GM19463 (cell line): Measurements from ENCODE around the gene RAB1A.
"Not testable (repeated sequence)": the region's sequence is repeated elsewhere in the genome, so short reads cannot be mapped to it uniquely, and the experiment has no call there.

Source experiments
- ATAC-seq: cut with Tn5 transposase; IDR thresholded peaks from one replicate; pipeline ENCODE4 v1.9.1; 2021; ENCODE audit warnings: mild to moderate bottlenecking, moderate library complexity; ENCODE audit not compliant: unreplicated experiment

RAB1A gene

DNA sequence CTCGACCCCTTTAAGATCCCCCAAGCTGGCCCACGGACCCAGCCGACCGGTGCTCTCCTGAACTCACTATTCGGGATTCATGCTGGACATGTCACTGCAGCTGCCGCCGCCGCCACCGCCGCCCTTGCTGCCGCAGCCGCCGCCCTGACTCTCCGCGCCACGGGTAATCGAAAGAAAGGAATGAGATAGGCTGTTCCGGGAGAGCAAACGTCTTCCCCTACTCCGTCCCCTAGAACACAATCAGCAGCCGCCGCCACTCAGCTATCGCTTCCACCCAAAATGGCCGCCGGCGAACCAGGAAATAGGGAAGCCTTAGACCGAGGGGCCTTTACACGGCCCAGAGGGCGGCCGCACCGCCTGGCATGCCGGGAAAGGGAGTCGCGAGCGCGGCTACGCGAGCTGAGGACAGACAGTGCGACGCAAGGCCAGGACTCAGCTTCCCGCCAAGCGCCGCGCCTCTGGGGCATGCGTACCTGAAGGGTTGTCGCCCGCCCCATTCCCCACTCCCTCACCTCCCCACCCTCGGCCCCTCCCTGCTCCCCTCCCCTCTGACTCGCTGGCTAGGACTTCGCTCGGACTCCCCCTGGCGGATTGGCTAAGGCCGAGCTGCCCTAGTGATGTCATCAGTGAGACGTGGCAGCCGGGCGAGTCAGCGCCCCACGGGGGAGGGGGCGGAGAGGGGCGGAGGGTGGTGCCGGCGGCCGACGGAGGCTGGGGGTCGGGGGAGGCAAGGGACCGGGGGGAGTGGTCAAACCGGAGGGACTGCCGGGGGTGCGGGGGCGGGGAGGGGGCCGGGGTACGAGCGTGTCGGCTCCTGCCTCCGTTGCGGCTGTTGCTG is at the start of gene RAB1A:
RAB1A (minus strand) TSS at position 281 of the 838 bp plus-strand sequence; CDS start at position 90, 191 bp downstream.
- peak; percentile 95 for ATAC-seq

DNA sequence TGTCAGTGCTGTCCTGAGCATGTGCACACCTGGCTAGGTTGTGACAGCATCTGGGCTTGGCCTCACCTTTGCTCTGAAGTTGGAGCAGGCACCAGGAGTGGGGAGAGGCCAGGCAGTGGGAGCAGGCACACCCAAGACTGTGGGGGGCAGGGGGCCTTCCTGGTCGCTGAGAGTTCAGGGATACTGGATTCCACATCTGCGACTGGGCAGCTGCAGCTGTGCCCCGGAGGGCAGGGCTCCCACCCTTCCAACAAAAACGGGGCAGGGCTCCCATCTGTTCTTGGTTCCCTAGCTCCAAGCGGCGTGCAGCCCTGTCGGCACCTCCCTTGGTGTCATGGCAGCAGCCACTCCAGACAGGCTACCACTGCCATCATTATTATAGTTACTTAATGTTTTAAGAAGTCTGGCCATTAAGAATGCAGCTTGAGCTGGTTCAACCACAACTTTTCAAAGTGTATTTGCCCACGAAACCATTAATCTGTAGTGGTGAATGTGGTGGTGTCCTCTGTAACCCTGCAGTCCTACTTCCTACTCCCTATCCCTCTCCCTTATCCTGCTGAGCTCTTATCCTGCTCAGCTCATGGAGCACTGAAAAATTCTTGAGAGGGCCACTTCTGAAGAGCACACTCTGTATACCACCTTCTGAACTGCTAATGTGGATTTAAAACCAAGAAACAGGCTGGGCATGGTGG is 48.0 kb upstream of the RAB1A start:
- no peak for ATAC-seq

DNA sequence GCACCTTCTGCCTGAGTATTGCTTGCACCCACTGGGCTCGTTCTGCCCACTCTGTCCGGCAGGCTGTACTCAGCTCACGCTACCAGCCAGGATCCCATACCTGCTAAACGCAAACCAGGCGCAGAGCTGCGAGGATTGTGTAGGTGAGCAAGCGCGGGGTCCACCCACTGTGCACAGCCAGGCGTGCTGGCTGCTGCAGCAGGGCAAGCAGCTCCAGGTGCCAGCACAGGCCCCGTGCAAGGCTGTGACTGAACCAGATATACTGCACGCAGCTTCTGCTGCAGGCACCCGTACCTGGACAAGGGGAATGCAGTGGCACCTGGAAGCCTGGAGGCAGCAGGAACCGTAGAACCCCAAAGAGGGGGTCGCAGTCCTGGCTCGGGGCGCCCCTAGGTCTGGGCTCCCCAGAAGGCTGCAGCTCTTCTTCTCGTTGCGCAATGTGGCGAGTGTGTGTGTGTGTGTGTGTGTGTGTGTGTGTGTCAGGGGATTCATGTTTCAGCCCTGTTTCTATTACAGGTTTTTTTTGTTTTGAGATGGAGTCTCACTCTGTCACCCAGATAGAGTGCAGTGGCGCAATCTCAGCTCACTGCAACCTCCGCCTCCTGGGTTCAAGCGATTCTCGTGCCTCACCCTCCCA is 46.1 kb upstream of the RAB1A start:
- no peak for ATAC-seq

DNA sequence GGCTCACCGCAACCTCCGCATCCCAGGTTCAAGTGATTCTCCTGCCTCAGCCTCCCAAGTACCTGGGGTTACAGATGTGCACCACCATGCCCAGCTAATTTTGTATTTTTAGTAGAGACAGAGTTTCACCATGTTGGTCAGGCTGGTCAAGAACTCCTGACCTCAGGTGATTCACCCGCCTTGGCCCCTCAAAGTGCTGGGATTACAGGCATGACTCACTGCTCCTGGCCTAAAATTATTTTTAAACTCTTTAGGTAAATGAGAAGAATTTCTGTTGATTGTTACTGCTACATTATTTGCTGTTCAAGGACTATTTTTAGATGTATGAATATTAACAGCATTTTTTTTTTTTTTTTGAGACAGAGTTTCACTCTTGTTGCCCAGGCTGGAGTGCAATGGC is 44.1 kb upstream of the RAB1A start:
- not testable (repeated sequence) for ATAC-seq

DNA sequence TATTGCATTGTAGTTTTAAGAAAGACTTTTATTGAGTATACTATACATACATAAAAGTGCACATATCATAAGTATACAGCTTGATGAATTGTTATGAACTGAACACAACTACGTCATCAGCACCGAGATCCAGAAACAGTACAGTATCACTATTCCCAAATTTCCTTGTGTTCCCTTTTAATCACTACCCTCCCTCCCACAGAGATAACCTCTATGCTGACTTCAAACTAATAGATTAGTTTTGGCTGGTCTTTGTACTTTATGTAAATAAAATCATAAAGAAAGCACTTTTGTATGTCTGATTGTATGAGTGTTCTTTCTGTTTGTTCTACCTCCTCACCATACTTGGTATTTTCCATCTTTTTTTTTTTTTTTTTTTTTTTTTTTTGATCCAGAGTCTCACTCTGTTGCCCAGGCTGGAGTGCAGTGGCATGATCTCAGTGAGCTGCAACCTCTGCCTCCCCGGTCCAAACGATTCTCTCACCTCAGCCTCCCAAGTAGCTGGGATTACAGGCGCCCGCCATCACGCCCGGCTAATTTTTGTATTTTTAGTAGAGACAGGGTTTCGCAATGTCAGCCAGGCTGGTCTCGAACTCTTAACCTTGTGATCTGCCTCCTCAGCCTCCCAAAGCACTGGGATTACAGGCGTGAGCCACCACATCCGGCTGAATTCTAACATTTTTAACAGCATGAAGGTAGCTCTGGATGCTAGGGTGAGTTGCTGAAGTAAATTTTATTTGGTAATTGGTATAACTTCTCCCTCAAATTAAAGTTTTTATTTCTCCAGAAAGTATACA is 43.3 kb upstream of the RAB1A start:
- ATAC-seq = no peak

DNA sequence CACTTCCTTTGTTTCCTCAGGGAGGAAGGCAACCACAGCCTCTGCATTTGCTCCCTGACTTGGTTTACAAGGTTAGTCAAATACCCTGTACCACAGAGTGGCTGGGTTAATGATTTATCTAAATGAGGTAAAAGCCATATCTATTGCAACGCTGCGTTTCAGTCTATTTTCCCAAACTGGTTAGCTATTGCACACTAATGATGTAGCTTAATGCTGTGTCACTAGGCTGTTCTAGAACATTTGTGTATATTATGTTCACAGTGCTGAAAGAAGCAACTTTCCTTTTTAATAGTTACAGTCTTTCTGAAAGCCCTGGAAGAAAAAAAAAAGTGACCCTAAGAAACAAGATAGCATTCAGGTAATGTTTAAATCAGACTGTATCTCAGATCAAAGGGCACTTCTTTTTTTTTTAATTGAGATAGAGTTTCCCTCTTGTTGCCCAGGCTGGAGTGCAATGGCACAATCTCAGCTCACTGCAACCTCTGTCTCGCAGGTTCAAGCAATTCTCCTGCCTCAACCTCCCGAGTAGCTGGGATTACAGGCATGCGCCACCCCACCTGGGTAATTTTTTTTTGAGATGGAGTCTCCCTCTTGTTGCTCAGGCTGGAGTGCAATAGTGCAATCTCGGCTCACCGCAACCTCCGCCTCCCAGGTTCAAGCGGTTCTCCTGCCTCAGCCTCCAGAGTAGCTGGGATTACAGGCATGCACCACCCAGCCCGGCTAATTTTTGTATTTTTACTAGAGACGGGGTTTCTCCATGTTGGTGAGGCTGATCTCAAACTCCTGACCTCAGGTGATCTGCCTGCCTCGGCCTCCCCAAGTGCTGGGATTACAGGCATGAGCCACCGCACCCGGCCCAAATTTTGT is 40.9 kb upstream of the RAB1A start:
- not testable (repeated sequence) for ATAC-seq

DNA sequence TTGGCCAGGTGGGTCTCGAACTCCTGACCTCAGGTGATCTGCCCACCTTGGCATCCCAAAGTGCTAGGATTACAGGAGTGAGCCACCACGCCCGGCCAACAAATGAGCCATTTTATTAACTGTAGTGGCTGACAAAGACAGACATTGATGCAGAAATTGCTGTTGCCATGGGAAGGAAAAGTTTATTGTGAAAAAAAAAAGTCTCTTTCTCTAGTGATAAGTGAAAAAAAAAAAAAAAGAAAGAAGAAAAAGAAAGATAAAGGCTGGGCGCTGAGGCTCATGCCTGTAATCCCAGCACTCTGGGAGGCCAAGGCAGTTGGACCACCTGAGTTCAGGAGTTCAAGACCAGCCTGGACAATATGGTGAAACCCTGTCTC is 39.8 kb upstream of the RAB1A start:
- ATAC-seq = no peak

DNA sequence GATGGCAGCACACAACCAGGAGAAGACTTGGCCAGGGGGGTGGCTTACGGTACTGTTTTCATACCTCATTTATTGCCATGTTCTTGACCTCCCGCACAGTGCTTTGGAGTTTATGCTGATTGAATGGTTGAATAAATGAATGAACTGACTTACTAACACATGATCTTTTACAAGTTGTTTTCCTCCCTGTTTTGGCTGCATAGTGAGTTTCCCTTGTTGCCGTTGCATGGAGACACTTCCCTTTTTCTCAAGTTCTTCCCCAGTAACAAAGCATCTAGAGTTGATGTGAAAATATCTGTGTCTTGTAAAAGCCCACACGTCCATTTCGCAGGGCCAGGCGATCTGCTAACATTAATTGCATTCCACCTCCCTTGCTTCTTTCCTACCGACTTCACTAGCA is 35.7 kb upstream of the RAB1A start:
- ATAC-seq = no peak

DNA sequence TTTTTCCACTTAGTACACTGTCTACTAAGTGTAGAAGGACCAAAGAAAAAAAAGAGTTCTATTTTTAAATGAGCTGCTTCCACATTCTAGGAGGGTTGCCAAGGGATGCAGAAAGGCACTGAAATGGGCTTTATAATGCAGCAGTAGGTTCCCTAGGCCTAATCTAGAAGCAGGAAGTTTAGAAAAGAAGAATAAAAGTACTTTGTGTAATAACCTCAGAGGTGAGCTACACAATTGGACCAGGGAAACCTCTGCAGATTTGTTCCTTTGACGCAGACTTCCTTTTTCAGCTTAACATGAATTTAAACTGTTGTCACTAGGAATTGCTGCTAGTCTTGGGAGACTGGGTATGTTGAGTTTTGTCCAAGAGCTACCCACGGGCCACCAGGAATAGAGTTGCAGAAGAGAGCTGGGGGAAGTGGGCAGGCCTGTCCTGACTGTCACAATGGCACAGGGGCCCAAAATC is 34.6 kb upstream of the RAB1A start:
- no peak for ATAC-seq

DNA sequence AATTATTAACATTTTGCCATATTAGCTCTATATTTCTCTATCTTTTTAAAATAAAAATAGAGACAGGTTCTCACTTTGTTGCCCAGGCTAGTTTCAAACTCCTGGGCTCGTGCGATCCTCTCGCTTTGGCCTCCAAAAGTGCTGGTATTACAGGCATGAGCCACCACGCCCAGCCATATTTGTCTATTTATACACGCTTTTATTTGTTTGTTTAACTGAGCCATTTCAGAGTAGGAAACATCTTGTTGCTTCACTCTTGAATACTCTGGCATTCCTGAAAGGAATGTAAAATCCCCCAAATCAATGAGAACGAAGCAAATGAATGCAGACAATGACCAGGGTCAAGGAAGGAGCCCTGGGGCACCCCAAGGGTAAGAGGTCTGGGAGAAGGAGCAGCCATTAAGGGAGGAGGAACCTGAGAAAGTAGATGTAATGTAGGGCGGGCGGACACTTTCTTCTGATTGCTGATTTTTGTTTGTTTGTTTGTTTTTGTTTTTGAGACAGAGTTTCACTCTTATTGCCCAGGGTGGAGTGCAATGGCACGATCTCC is 31.7 kb upstream of the RAB1A start:
- ATAC-seq = no peak

DNA sequence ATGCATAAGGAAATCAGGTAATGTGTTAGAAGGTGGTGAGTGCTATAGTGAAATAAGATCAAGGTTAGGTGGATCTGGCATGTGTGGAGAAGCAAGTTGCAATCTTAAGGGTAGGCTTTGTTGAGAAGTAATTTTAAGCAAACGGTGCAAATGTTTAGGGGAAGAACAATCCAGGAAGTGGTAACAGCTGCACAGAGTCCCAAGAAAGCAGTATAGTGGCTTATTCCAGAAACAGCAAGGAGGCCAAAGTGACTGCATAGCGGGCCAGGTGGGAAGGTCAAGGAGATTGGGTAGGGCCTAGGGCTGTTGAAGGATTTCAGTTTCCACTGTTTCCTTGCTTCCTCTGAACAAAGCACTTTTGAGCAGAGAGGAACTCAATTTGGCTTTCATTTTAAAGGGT is 30.0 kb upstream of the RAB1A start:
- ATAC-seq = no peak

DNA sequence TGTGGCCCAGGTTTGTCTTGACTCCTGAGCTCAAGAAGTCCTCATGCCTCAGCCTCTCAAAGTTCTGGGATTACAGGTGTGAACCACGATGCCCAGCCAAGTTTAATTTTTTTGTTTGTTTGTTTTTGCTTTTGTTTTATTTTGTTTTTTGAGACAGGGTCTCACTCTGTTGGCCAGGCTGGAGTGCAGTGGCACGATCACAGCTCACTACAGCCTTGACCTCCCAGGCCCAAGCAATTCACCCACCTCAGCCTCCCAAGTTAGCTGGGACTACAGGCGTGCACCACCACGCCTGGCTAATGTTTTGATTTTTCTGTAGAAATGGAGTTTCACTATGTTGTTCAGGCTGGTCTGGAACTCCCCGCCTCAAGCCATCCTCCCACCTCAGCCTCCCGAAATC is 29.4 kb upstream of the RAB1A start:
- no peak for ATAC-seq

DNA sequence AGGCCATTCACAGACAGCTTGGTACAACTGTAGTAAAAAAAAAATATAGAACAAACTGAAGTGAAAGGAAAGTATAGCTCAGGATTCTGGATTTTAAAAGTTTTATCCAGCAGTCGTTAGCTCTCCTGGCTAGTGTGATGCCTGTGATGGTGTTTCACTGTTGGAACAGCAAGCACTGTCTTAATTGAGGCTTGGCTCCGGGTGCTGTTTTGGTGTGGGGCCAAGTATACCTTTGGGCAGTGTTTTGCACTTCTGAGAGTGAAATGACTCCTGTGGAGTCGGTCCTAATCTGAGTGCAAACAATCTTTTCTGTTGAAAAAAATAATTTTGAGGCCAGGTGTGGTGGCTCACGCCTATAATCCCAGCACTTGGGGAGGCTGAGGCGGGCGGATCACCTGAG is 28.7 kb upstream of the RAB1A start:
- no peak for ATAC-seq

DNA sequence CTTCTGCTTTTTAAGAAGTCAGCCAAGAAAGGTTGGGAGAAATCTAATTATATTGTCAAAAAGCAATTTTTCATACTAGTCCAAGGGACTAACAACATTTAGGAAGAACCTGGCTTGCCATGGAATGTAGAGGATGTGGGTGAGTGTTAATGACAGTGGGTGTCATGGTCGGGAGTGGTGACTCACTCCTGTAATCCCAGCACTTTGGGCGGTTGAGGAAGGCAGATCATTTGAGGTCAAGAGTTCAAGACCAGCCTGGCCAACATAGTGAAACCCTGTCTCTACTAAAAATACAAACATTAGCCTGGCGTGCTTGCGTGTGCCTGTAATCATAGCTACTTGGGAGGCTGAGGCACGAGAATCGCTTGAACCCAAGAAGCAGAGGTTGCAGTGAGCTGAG is 27.9 kb upstream of the RAB1A start:
- not testable (repeated sequence) for ATAC-seq

DNA sequence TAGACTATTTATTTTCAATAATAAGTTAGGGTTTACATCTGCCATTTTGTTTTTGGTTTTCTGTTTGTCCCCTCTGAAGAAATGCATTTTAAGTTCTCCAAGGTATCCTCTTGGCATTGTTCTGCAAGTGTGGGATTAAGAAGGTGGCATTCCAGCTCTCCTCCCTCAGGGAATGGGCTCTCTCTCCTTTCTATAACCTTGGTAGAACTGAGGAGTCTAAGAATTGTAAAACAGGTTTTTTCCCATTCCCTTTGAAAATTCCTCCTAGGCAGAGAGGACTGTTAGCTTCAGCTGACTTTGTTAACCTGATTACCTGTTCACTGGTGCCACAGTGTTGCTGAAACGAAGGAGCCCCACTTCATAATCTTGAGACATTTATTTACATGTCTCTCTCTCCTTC is 26.1 kb upstream of the RAB1A start:
- ATAC-seq = no peak

DNA sequence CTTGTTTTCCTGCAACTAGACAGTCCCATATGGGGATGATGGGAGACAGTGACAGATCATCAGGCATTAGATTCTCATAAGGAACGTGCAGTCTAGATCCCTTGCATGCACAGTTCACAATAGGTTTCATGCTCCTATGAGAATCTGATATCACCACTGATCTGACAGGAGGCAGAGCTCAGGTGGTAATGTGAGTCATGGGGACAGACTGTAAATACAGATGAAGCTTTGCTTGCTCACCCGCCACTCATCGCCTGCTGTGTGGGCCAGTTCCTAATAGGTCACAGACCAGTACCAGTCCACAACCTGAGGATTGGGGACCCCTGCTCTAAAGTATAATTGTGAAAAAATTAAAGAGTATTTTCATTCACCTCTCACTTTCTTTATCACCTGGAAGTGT is 23.6 kb upstream of the RAB1A start:
- ATAC-seq = no peak

DNA sequence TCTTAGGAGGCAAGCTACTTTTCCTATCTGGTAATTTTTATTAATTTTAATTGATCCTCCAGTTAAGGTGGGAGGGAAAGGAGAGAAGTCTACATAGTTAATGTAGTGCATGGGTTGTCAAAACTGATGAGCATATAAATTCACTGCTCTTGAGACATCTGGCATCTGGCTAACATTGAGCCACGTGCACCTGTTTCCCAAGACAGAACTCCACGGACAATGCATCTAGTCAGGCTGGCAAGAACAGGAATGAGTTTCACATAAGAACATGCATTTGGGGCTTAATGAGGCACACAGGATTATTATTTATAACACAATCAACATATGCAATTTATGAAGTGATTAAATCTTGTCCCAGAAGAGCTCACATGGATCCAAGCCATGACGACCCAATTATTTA is 16.2 kb upstream of the RAB1A start:
- ATAC-seq = no peak

DNA sequence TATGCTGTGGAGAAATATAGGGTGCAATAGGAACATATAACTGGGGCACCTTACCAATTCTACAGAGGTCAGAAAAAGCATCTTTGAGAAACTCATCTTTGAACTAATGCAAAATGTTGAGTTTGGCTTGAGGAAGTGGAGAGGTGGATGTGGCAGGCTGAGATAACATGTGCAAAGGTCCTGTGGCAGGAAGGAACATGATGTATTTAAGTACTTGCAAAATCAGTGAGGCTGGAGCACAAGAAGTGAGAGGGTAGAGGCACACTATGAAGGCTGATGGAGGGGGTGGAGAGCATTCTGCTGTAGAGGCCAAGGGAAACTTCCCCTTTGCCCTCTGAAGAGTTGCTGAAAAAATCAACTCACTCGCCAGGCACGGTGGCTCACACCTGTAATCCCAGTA is 14.7 kb upstream of the RAB1A start:
- no peak for ATAC-seq

DNA sequence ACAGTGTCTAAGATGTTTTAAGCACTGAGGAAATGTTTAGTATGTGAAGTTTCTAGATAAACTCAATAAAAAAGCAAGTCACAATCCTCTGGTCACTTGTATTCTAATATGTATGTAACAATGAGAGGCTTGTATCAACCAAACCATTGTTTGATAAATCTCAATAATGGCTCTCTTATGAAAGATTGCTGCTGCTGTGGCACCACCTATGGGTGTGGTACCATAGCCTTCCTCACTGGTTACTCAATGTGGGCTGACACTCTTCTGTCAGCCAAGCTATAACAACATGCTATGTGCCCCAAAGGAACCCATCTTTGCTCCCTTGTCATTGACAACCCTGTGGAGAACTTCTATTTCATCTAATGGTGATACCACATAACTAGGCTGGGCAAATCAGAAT is 12.6 kb upstream of the RAB1A start:
- no peak for ATAC-seq
